ENCODE data around the gene ATAD2B. TPM values are rescaled to one million over a fixed set of nuclear protein-coding genes. Genes with fewer than 3 reads are reported as not detected.

ATAD2B gene
- total and polyA plus RNA-seq, 12 donors, result 2.2 to 11.8 (median 8.7) TPM

DNA sequence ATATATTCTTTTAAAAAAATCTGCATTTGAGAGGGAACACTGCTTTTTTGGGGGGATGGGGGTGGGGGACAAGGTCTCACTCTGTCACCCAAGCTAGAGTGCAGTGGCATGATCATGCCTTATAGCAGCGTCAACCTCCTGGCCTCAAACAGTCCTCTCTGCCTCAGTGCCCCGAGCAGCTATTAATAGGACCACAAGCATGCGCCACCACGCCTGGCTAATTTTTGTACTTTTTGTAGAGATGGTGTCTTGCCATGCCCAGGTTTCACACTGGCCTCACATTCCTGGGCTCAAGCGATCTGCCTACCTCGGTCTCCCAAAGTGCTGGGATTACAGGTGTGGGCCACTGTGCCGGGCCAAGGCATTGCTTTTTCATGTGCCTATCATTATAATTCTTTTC, 154.2 kb downstream of the ATAD2B start:
- Histone ChIP-seq H3K4me3 (no peak overlapping the region), H3K9me3 (peaks cover 0 to 5% (median 0%) of the 10 kb centered on the region in 11 donors), H3K27me3 (no peaks in the 10 kb centered on the region), H3K4me1 (peaks cover 0 to 7% (median 0%) of the 10 kb centered on the region in 9 donors), H3K36me3 (peaks cover 0 to 91% (median 8%) of the 10 kb centered on the region in 9 donors), H3K27ac (no peak overlapping the region)
- no peak for DNase-seq
- intact Hi-C loops (cut with DNase I), result no loop called here
- 98 to 99% methylated on average over 7 of the region's 7 CpGs for WGBS, 2 donors
- ATAC-seq, result no peak
- TF ChIP-seq, protein P1, sequence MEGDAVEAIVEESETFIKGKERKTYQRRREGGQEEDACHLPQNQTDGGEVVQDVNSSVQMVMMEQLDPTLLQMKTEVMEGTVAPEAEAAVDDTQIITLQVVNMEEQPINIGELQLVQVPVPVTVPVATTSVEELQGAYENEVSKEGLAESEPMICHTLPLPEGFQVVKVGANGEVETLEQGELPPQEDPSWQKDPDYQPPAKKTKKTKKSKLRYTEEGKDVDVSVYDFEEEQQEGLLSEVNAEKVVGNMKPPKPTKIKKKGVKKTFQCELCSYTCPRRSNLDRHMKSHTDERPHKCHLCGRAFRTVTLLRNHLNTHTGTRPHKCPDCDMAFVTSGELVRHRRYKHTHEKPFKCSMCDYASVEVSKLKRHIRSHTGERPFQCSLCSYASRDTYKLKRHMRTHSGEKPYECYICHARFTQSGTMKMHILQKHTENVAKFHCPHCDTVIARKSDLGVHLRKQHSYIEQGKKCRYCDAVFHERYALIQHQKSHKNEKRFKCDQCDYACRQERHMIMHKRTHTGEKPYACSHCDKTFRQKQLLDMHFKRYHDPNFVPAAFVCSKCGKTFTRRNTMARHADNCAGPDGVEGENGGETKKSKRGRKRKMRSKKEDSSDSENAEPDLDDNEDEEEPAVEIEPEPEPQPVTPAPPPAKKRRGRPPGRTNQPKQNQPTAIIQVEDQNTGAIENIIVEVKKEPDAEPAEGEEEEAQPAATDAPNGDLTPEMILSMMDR (IDR thresholded peaks at IDR 0.05), result no peak

DNA sequence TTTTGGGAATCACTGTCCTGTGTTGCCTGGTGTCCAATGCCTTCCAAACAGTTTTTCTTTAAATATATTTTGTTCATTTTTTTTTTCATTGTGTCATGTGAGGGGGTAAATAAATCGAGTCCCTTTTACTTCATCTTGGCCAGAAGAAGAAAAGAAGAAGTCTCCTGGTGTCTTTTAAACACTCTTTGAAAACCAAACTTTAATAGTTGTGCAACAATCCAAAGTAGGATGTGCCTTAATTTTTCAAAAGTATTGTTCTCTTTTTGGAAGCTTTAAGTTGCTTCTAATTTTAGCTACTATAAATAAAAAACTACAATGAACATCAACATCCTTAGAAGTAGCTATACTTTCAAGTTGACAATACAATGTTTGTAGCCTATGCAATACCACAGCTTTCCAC, 154.9 kb downstream of the ATAD2B start:
- intact Hi-C loops (cut with DNase I), result no loop called here
- Histone ChIP-seq H3K27me3 (no peaks in the 10 kb centered on the region), H3K4me1 (peaks cover 0 to 10% (median 0%) of the 10 kb centered on the region in 9 donors), H3K9me3 (peaks cover 0 to 5% (median 0%) of the 10 kb centered on the region in 11 donors), H3K36me3 (peaks cover 0 to 85% (median 8%) of the 10 kb centered on the region in 9 donors), H3K4me3 (no peak overlapping the region), H3K27ac (no peak overlapping the region)
- WGBS, 2 donors, result 88 to 91% methylated on average over 1 of the region's 1 CpG
- TF ChIP-seq, protein P1 (IDR thresholded peaks at IDR 0.05), result no peak
- DNase-seq (no peak), ATAC-seq (no peak)

DNA sequence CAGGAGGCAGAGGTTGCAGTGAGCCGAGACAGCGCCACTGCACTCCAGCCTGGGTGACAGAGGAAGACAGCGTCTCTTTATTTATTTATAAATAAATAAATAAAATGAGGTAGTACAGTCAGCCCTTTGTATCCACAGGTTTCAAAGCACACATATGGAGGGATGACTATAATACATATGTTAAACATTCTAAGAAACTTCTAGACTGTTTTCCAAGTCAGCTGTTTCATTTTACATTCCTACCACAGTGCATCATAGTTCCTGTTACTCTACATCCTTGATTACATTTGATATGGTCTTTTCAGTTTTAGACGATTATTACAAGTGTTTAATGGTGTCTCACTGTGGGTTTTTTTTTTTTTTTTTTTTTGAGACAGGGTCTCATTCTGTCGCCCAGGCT, 157.6 kb downstream of the ATAD2B start:
- Histone ChIP-seq H3K4me1 (peaks cover 0 to 10% (median 0%) of the 10 kb centered on the region in 9 donors), H3K27me3 (no peaks in the 10 kb centered on the region), H3K4me3 (no peak overlapping the region), H3K27ac (no peak overlapping the region), H3K9me3 (peaks cover 0 to 5% (median 0%) of the 10 kb centered on the region in 11 donors), H3K36me3 (peaks cover 0 to 73% (median 8%) of the 10 kb centered on the region in 9 donors)
- ATAC-seq, result no peak
- WGBS, 2 donors, result 92% methylated on average over 5 of the region's 5 CpGs
- no peak for DNase-seq
- TF ChIP-seq, protein P1 (IDR thresholded peaks at IDR 0.05), result no peak
- intact Hi-C loops (cut with DNase I), result no loop called here

DNA sequence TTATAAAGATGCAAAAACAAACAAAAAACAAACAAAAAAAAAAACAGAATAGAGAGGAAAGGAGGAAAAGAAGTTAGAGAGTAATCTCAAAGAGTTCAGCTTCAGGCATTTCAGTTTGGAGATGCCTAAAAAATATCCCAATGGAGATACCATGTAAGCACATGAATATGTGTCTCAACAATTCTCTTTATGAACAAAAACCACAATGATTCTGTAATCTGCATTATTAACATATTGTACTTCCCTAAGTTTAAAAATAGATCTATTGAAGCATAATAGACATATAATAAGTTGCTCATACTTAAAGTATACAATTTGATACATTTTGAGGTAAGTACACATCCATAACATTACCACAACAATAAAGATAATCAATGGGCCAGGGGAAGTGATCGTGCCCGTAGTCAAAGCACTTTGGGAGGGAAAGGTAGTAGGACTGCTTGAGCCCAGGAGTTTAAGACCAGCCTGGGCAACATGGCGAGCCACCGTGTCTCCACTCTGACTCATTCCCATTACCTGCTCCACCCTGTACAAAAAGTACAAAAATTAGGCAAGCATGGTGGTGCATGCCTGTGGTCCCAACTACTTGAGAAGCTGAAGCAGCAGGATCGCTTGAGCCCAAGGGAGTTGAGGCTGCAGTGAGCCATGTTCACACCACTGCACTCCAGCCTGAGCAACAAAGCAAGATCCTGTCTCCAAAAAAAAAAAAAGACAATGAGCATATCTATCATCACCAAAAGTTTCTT, 158.9 kb downstream of the ATAD2B start:
- H3K9me3 ChIP-seq, result peaks cover 0 to 5% (median 0%) of the 10 kb centered on the region in 11 donors
- no peak overlapping the region for H3K4me3 ChIP-seq
- peaks cover 0 to 66% (median 8%) of the 10 kb centered on the region in 9 donors for H3K36me3 ChIP-seq
- peaks cover 0 to 10% (median 0%) of the 10 kb centered on the region in 9 donors for H3K4me1 ChIP-seq
- ATAC-seq, result no peak
- H3K27me3 ChIP-seq, result no peaks in the 10 kb centered on the region
- 83 to 99% methylated on average over 5 of the region's 5 CpGs for WGBS, 2 donors
- intact Hi-C loops (cut with DNase I), result no loop called here
- no peak for DNase-seq
- no peak overlapping the region for H3K27ac ChIP-seq
- TF ChIP-seq, protein P1 (IDR thresholded peaks at IDR 0.05), result no peak
